ENCODE measurements around the gene ZMYND15.

GRCh38 chr17:4744999-4745969 is 5.7 kb downstream of the ZMYND15 start:
- no peak for TF ChIP-seq POLR2A (IDR thresholded peaks at IDR 0.05)
- TF ChIP-seq CTCF (IDR thresholded peaks at IDR 0.05) = no peak
- no peak for TF ChIP-seq POLR2AphosphoS5 (IDR thresholded peaks at IDR 0.05)
